HUES64 (cell line): ENCODE results near the gene GPR132.
"Not testable (repeated sequence)": the region's sequence is repeated elsewhere in the genome, so short reads cannot be mapped to it uniquely, and the experiment has no call there.

ENCODE experiments used
- H3K27ac ChIP-seq: 2 replicates; pipeline ENCODE4 v1.7.0; 2013; ENCODE audit warnings: low read depth, low read length, inconsistent platforms
- H3K27me3 ChIP-seq: 2 replicates; pipeline ENCODE4 v1.6.1; 2013; ENCODE audit warnings: mild to moderate bottlenecking, low read length; ENCODE audit not compliant: insufficient read depth
- H3K36me3 ChIP-seq: 2 replicates; pipeline ENCODE4 v1.6.1; 2013; ENCODE audit warnings: mild to moderate bottlenecking, low read length; ENCODE audit not compliant: insufficient read depth
- H3K4me1 ChIP-seq: 2 replicates; pipeline ENCODE4 v1.6.1; 2013; ENCODE audit warnings: mild to moderate bottlenecking, low read length, moderate library complexity; ENCODE audit not compliant: insufficient read depth
- H3K4me3 ChIP-seq: 2 replicates; pipeline ENCODE4 v1.5.1; 2013; ENCODE audit warnings: mild to moderate bottlenecking, low read length, moderate library complexity
- H3K9ac ChIP-seq: 2 replicates; pipeline ENCODE4 v1.6.1; 2013; ENCODE audit warnings: mild to moderate bottlenecking, low read depth, low read length
- H3K9me3 ChIP-seq: 2 replicates; pipeline ENCODE4 v1.6.1; 2013; ENCODE audit warnings: low read depth, low read length; ENCODE audit not compliant: insufficient read depth
- WGBS: fragments of 150-250, 120-280 bp; methylation state at CpG from one replicate; pipeline ENCODE4 v1.1.7; 2013; ENCODE audit warnings: missing lambda C conversion rate; 5-methylcytosine and 5-hydroxymethylcytosine counted together

Gene GPR132

DNA sequence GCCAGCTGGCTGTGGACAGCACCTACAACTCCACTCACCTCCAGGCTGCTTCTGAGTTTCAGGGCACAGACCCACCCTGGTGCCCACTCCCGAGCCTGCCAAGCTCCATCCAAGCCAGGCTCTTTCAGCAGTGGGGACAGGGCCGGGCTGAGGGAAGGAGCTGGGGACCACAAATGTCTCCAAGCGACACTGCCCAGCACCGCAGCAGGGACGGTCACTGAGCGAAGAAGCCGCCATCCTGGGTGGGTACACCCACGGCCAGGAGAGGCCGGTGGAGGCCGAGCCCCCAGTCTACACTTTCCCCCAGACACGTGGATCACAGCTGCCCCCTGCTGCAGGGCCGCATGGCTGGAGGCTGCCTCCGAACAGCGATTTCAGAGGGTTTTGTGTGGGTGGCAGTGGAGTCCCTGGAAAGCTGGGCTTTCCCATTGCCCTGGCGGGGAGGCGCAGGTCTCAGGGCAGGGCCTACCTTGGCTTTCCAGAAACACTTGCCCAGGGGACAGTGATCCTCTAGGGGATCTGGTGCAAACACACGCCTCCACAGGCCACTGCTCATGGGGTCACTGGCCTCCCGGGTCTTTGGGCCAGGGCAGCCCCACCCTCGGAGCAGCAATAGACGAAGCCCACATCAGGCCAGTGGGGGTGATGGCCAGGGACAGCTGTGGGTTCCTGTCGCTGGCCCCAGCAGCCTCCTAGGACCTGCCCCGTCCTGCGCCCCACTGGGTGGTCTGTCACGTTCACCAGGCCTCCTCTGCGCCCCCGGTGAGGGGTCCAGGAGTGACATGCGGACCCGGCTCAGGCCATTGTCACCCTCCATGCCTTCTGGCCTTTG lies 1.2 kb upstream of the GPR132 start:
- 89% methylated on average over 28 of the region's 28 CpGs for WGBS
- no peak overlapping the region for H3K4me3 ChIP-seq
- H3K27me3 ChIP-seq: no peaks in the 10 kb centered on the region
- no peak overlapping the region for H3K27ac ChIP-seq
- H3K4me1 ChIP-seq: no peaks in the 10 kb centered on the region
- no peaks in the 10 kb centered on the region for H3K9me3 ChIP-seq
- no peaks in the 10 kb centered on the region for H3K36me3 ChIP-seq
- no peak overlapping the region for H3K9ac ChIP-seq

- H3K27ac ChIP-seq: no peak overlapping the region
- no peaks in the 10 kb centered on the region for H3K27me3 ChIP-seq
- 89% methylated on average over 12 of the region's 12 CpGs for WGBS
- no peaks in the 10 kb centered on the region for H3K36me3 ChIP-seq
- no peaks in the 10 kb centered on the region for H3K4me1 ChIP-seq
- H3K9ac ChIP-seq: no peak overlapping the region
- no peaks in the 10 kb centered on the region for H3K9me3 ChIP-seq
- H3K4me3 ChIP-seq: no peak overlapping the region
These were observed 498 bp downstream of the GPR132 start for GRCh38 chr14:105064721-105065143.

DNA sequence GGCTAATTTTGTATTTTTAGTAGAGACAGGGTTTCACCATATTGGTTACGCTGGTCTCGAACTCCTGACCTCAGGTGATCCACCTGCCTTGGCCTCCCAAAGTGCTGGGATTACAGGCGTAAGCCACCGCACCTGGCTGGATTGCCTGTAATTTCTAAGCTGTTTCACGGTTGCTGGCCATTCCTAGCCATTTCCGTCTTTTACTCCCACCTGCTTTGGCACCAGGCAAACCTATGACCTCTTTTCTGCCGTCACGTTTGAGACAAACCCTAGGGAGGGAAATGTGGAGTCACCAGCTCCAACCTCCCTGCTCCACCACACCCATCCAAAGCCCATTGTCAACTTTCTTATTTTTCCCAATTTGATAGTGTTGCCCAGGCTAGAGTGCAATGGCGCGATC lies 1.2 kb downstream of the GPR132 start:
- 0 out of 2 replicates have a peak, but pooled peaks cover 2% of the 10 kb centered on the region for H3K4me1 ChIP-seq
- no peak overlapping the region for H3K4me3 ChIP-seq
- no peak overlapping the region for H3K27ac ChIP-seq
- H3K27me3 ChIP-seq: no peaks in the 10 kb centered on the region
- 97% methylated on average over 10 of the region's 10 CpGs for WGBS
- no peaks in the 10 kb centered on the region for H3K9me3 ChIP-seq
- no peak overlapping the region for H3K9ac ChIP-seq
- H3K36me3 ChIP-seq: no peaks in the 10 kb centered on the region

- not testable (repeated sequence) for H3K9me3 ChIP-seq, H3K9ac ChIP-seq, H3K36me3 ChIP-seq, H3K27ac ChIP-seq, H3K4me3 ChIP-seq, H3K4me1 ChIP-seq, H3K27me3 ChIP-seq
- 92% methylated on average over 10 of the region's 10 CpGs for WGBS
These were observed 1.7 kb downstream of the GPR132 start for GRCh38 chr14:105063506-105063905.

- WGBS: 92% methylated on average over 10 of the region's 10 CpGs
- no peak overlapping the region for H3K9ac ChIP-seq
- no peak overlapping the region for H3K4me3 ChIP-seq
These were observed 2.2 kb downstream of the GPR132 start for GRCh38 chr14:105063056-105063455.

DNA sequence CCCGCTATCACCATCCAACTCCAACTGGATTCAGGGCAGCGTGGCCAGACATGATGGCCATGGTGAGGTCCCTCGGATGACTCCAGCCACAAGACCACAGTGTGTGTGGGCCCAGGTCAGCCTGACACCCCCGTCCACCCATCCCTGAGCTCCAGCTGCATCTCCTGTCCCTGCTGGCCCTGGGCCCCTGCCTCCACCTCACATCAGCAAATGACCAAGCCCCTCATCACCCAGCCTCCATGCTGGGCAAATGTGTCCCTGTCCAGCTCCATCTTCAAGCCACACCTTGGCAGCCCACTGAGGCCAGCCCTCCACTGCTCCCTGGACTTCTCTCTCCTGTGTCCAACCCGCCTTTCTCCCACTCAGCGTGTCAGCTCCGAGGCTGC lies 3.2 kb downstream of the GPR132 start:
- 94% methylated on average over 7 of the region's 7 CpGs for WGBS
- H3K4me3 ChIP-seq: no peak overlapping the region

More at GRCh38 chr14:105063056-105063455, 2.2 kb downstream of the GPR132 start:
- Histone ChIP-seq H3K4me1 (0 out of 2 replicates have a peak, but pooled peaks cover 5% of the 10 kb centered on the region), H3K9me3 (no peaks in the 10 kb centered on the region), H3K27ac (no peak overlapping the region), H3K36me3 (no peaks in the 10 kb centered on the region), H3K27me3 (no peaks in the 10 kb centered on the region)

DNA sequence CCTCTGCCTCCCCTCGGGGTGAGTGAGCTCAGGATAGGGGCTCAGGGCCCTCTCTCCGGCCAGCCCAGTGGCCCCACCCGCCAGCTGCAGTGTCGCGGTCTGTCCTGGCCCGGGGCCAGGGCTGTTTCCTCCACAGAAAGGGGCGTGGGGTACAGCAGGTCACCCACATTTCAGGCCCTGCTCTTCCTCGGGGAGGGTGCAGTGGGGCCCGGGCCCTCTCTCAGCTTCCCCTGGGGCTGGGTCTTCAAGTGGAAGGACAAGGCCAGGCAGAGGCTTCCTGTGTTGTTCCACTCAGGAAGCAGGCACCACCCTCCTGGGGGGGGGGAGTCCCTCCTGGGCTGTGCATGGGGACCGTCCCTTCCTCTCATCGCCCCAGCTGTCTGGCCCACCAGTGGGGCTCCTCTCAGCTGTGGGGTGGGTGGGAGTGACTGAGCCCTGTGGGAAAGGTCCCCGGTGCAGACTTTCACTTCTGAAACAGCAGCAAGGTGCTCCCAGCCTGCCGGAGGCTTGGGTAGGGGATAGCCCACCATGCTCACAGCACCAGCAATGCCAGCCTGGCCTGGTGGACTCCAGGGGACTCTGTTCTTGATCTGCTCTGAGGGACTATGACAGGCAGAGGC lies 3.7 kb downstream of the GPR132 start:
- no peaks in the 10 kb centered on the region for H3K36me3 ChIP-seq
- no peak overlapping the region for H3K4me3 ChIP-seq
- no peak overlapping the region for H3K9ac ChIP-seq
- no peak overlapping the region for H3K27ac ChIP-seq
- WGBS: 89% methylated on average over 13 of the region's 13 CpGs
- 0 out of 2 replicates have a peak, but pooled peaks cover 5% of the 10 kb centered on the region for H3K4me1 ChIP-seq
- H3K27me3 ChIP-seq: peaks cover 6% of the 10 kb centered on the region
- H3K9me3 ChIP-seq: no peaks in the 10 kb centered on the region

More for the DNA sequence above, 3.2 kb downstream of the GPR132 start:
- Histone ChIP-seq H3K36me3 (no peaks in the 10 kb centered on the region), H3K9ac (no peak overlapping the region), H3K4me1 (0 out of 2 replicates have a peak, but pooled peaks cover 5% of the 10 kb centered on the region), H3K27ac (no peak overlapping the region), H3K27me3 (peaks cover under 1% of the 10 kb centered on the region; the same call in 1 of the 2 replicates), H3K9me3 (no peaks in the 10 kb centered on the region)

DNA sequence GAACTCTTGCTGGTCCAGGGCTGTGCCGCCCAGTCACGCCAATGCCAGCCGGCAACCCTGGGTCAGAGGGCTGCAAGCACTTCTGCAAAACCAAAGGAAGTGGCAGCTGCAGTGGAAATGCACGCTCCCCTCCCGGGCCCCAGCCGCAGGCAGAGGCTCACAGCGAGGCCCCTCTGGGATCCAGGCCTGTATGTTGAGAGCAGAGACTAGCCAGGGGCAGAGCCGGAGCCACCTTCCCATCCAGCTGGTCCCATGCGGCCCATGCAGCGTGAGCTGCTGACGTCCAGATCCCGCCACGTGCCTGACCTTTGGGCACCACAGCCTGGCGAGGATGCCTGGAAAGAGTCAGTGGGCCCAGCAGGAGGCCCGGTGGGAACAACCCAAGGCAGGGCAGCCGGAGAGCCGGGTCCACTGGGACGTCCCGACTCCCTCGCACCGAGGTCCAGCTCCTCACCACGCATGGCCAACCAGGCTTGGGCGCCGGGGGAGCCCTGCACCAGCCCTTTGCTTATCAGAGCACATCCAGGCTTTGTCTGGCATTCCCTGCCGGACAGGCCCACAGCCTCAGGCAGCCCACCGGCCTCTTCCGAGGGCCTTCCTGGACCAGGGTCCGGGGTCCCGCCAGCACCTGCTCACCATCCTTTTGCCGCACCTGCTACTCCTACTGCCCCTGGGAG lies 4.3 kb downstream of the GPR132 start:
- H3K27me3 ChIP-seq: peaks cover 12% of the 10 kb centered on the region
- no peak overlapping the region for H3K9ac ChIP-seq
- WGBS: 92% methylated on average over 30 of the region's 30 CpGs
- H3K27ac ChIP-seq: no peak overlapping the region
- H3K4me3 ChIP-seq: no peak overlapping the region
- no peaks in the 10 kb centered on the region for H3K9me3 ChIP-seq
- peaks cover 11% of the 10 kb centered on the region; the same call in 1 of the 2 replicates for H3K4me1 ChIP-seq
- no peaks in the 10 kb centered on the region for H3K36me3 ChIP-seq

- Histone ChIP-seq H3K36me3 (no peaks in the 10 kb centered on the region), H3K9me3 (no peaks in the 10 kb centered on the region), H3K9ac (no peak overlapping the region), H3K4me3 (no peak overlapping the region), H3K27ac (no peak overlapping the region), H3K27me3 (peaks cover 21% of the 10 kb centered on the region), H3K4me1 (peaks cover 11% of the 10 kb centered on the region; the same call in 1 of the 2 replicates)
- 92% methylated on average over 16 of the region's 16 CpGs for WGBS
These were observed 5.2 kb downstream of the GPR132 start for GRCh38 chr14:105059925-105060565.

DNA sequence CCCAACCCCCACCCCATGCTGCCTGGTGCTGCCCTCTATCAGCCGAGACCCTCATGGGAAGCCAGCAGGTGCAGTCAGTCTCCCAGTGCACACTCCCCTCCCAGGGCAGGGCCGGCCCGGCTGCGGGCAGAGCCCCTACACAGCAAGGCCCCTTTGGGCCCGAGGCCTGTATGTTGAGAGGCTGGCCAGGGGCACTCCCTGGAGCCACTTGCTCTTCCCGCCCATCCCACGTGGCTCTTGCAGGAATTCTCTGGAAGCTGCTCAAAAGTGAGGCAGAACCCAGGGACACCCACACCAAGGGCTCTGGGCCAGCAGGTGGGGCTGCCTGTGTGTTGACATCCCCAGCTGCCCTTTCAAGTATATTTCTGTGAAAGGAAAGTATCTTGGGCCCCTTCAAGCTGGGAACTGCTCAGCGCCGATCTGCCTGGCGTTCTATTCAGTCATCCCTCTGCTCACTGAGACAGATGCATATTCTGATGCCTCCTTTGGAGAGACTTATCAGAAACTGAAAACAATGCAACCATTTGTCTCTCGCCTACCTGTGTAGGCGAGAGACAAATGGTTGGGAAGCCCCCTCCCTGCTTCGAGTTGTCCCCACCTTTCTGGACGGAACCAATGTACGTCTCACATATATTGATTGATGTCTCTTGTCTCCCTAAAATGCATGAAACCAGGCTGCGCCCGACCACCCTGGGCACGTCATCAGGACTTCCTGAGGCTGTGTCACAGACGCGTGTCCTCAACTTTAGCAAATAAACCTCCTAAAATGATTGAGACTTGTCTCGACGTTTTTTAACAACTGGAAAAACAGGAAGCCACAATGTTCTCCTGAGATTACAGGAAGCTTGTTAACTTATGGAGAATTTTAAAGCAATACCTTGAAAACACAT lies 6.0 kb downstream of the GPR132 start:
- H3K27ac ChIP-seq: no peak overlapping the region
- H3K36me3 ChIP-seq: no peaks in the 10 kb centered on the region
- no peaks in the 10 kb centered on the region for H3K9me3 ChIP-seq
- 81% methylated on average over 22 of the region's 22 CpGs for WGBS
- H3K9ac ChIP-seq: no peak overlapping the region
- H3K27me3 ChIP-seq: peaks cover 21% of the 10 kb centered on the region
- H3K4me3 ChIP-seq: no peak overlapping the region
- H3K4me1 ChIP-seq: peaks cover 11% of the 10 kb centered on the region; the same call in 1 of the 2 replicates
